Esophagus squamous epithelium (tissue), 5 donors: ENCODE results near the gene ZMIZ1. TPM values are rescaled to one million over a fixed set of nuclear protein-coding genes. Genes with fewer than 3 reads are reported as not detected.

Source experiments
- DNase-seq: peaks from one replicate; lab custom pipeline; 2025; lab: John Stamatoyannopoulos, UW
- H3K27ac ChIP-seq, 4 donors: fragments of 200-600 bp; sonication (generic); one replicate each; pipeline ENCODE4 v1.5.1; 2016 to 2019; ENCODE audit warnings: mild to moderate bottlenecking in 1 of 4
- H3K27me3 ChIP-seq, 4 donors: fragments of 200-600 bp; sonication (generic); 1 replicate in 3 of 4; 2 replicates in 1 of 4; pipeline versions ENCODE4 v1.5.1 to v1.6.0; 2017 to 2021; ENCODE audit warnings: antibody characterized with exemption in 1 of 4
- H3K36me3 ChIP-seq, 3 donors: fragments of 200-600 bp; sonication (generic); one replicate each; pipeline ENCODE4 v1.5.1; 2016 to 2019
- H3K4me1 ChIP-seq, 3 donors: fragments of 200-600 bp; sonication (generic); one replicate each; pipeline ENCODE4 v1.5.1; 2017 to 2019
- H3K4me3 ChIP-seq, 4 donors: fragments of 200-600 bp; sonication (generic); 1 replicate in 3 of 4; 2 replicates in 1 of 4; pipeline ENCODE4 v1.5.1; 2016 to 2019; ENCODE audit warnings: mild to moderate bottlenecking in 2 of 4, moderate library complexity in 1 of 4
- H3K9me3 ChIP-seq, 3 donors: fragments of 200-600 bp; sonication (generic); one replicate each; pipeline ENCODE4 v1.5.1; 2016 to 2019
- POLR2A ChIP-seq, 4 donors: fragments of 450-650 bp; IDR thresholded peaks; one replicate each; pipeline ENCODE4 v1.6.1; 2017; ENCODE audit warnings: antibody characterized with exemption in 4 of 4, mild to moderate bottlenecking in 4 of 4, moderate library complexity in 3 of 4
- WGBS, 2 donors: methylation state at CpG; one replicate each; pipeline ENCODE4 v1.1.5; 2018; 5-methylcytosine and 5-hydroxymethylcytosine counted together
- intact Hi-C: fragments of 100-400 bp; cut with DNase I; formaldehyde crosslinking; loops from one replicate; pipeline ENCODE4 v1.15.0; 2022
- total RNA-seq, 4 donors: library from RNA; depleted of rRNA; stranded (reverse); fragments of >200 nt; gene quantifications; one replicate each; pipeline ENCODE4 v1.1.0, GENCODE V29; 2016
- TF ChIP-seq, protein P1 (sequence below), 6 experiments: fragments of 450-650 bp in 4 of 6; fragments of 200-600 bp in 2 of 6; sonication (generic) in 2 of 6; IDR thresholded peaks; one replicate each; pipeline ENCODE4 v1.5.1; 2016 to 2019; ENCODE audit warnings: antibody characterized with exemption in 6 of 6, mild to moderate bottlenecking in 4 of 6, moderate library complexity in 4 of 6
- donor health status: DM: yes; HTN: yes; CAD: no.

ZMIZ1 gene
- total RNA-seq, 4 donors from 2014 or later: 28.2 to 79.5 (median 40.4) TPM

DNA sequence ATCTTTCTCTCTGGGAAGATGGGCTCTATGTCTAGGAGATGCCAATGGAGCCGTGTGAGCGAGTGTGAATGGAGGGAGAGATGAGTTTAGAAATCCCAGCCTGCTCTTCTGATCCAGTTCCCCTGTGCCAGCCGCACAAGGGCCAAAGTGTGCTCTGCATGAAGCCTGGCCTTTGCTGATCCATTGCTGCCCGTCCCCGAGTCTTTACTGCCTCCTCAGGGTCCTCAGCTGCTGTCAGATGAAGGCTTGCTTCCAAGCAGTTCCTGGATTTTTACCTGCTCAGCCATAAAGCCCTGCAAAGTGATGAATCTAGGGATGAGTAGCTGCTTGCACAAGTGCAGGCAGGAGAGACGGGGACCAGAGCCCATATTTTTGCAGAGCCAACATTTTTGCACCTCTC lies 115.9 kb downstream of the ZMIZ1 start:
- Histone ChIP-seq H3K4me3 (no peak overlapping the region), H3K36me3 (peaks cover 0 to 81% (median 11%) of the 10 kb centered on the region in 3 donors), H3K4me1 (peaks cover 45 to 100% (median 87%) of the 10 kb centered on the region in 3 donors), H3K27ac (peak overlapping the region in 3 of 4 donors; percentile 21 to 71 (median 63)), H3K27me3 (no peaks in the 10 kb centered on the region), H3K9me3 (no peaks in the 10 kb centered on the region)
- no peak for DNase-seq
- intact Hi-C loops: no loop called here
- TF ChIP-seq POLR2A (IDR thresholded peaks at IDR 0.05): no peak
- TF ChIP-seq, protein P1, sequence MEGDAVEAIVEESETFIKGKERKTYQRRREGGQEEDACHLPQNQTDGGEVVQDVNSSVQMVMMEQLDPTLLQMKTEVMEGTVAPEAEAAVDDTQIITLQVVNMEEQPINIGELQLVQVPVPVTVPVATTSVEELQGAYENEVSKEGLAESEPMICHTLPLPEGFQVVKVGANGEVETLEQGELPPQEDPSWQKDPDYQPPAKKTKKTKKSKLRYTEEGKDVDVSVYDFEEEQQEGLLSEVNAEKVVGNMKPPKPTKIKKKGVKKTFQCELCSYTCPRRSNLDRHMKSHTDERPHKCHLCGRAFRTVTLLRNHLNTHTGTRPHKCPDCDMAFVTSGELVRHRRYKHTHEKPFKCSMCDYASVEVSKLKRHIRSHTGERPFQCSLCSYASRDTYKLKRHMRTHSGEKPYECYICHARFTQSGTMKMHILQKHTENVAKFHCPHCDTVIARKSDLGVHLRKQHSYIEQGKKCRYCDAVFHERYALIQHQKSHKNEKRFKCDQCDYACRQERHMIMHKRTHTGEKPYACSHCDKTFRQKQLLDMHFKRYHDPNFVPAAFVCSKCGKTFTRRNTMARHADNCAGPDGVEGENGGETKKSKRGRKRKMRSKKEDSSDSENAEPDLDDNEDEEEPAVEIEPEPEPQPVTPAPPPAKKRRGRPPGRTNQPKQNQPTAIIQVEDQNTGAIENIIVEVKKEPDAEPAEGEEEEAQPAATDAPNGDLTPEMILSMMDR (IDR thresholded peaks at IDR 0.05): no peak
- WGBS, 2 donors: 43% methylated on average over 4 of the region's 6 CpGs; no CpG with 5 or more reads in 1 of the 2 donors

DNA sequence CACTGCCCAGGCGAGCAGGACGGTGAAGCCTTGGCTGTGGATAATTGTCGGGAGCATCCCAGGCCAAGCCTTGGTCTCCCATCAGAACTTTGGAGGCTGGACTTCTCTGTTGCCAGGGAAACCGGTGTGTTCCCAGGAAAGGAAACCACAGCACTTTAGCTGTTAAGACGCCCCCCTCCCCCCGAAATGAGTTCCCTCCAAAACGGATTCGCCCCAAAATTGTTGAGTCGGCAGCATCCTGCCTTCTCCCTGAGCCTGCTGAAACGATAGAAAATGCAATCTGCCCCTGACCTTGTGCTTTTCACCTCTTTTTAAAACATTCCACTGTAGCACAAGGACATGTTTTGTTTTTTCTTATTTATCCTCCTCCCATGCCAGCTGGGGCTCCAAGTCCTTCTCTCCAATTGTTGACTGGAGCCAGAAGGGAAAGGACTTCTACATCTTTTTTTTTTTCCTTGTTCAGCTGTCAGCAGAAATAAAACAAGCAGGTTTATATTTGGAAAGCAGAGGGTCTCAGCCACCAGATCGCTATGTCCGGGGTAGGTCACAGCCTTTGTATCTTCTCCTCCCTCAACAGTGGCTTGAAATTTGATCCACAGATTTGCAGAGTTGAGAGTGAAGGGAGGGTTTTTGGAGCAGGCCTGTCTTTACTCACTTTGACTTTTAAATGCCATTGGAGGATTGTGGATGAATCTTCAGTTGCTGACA lies 116.5 kb downstream of the ZMIZ1 start:
- Histone ChIP-seq H3K27ac (peak overlapping the region in 3 of 4 donors; percentile 21 to 71 (median 67)), H3K36me3 (peaks cover 0 to 81% (median 9%) of the 10 kb centered on the region in 3 donors), H3K4me1 (peaks cover 41 to 100% (median 90%) of the 10 kb centered on the region in 3 donors), H3K4me3 (no peak overlapping the region), H3K9me3 (no peaks in the 10 kb centered on the region), H3K27me3 (no peaks in the 10 kb centered on the region)
- no peak for TF ChIP-seq POLR2A (IDR thresholded peaks at IDR 0.05)
- TF ChIP-seq, protein P1 (IDR thresholded peaks at IDR 0.05): no peak
- WGBS, 2 donors: 41 to 57% methylated on average over 10 to 11 of the region's 12 CpGs
- DNase-seq: no peak
- intact Hi-C loops: no loop called here

DNA sequence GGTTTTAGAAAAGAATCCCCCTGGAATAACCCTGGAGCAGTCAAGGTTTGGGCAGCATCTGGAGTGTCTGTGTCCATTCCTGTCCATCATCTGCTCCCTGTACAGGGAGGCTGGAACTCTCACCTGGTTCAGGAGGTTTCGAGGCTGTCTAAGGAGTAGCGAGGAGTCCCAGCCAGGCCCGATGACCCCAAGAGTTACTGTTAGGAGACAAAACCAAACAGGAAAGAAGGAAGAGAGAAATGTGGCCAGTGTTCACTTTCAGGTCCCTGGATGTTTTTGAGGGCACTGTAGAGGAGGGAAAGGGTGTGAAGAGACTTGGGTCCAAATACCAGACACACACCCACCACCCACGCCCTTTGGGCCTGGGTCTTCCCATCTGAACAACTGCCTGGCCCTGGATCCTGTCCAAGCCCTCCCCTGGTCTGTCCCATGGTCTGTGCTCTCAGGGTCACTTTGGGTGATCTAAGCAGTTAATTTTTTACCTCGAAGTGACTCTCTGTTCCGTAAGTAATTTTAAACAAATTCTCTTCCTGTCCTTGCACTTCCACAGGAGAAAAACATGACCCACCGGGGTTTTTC lies 117.1 kb downstream of the ZMIZ1 start:
- no peaks in the 10 kb centered on the region for H3K9me3 ChIP-seq
- no peak overlapping the region for H3K4me3 ChIP-seq
- DNase-seq: no peak
- peak overlapping the region in 3 of 4 donors; percentile 21 to 71 (median 67) for H3K27ac ChIP-seq
- intact Hi-C loops: no loop called here
- TF ChIP-seq, protein P1 (IDR thresholded peaks at IDR 0.05): no peak
- TF ChIP-seq POLR2A (IDR thresholded peaks at IDR 0.05): no peak
- peaks cover 38 to 100% (median 85%) of the 10 kb centered on the region in 3 donors for H3K4me1 ChIP-seq
- peaks cover 0 to 79% (median 9%) of the 10 kb centered on the region in 3 donors for H3K36me3 ChIP-seq
- H3K27me3 ChIP-seq: no peaks in the 10 kb centered on the region
- WGBS, 2 donors: 41 to 76% methylated on average over 4 to 6 of the region's 7 CpGs

DNA sequence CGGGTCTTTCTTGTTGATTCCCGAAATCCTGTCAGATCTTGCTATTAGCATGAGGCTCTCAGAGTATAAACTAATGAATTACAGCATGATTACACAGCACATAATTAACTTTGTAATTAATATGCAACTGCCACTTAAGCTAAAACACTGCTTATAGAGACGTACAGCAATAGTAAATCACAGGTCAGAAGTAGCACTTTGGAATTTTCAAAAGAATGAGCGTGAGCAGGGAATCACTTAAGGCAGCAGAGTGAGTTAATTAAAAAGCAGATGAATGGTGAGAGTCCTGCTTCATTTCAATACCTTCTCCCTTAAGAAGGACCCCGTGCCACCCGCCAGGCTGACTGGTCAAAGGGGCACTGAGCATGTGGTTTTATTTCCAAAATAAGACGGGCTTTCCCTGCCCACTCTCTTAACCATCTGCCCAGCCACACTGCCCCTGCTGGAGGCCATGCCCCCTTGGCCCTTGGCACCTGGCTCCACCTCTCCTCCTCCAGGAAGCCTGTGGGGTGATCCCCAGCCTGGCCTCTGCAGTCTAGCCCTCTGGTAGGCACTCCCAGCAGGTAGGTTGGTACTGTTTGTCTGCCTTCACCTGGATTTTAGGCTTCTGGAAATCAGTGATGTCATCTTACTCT lies 117.8 kb downstream of the ZMIZ1 start:
- Histone ChIP-seq H3K4me3 (no peak overlapping the region), H3K4me1 (peaks cover 38 to 100% (median 85%) of the 10 kb centered on the region in 3 donors), H3K27me3 (no peaks in the 10 kb centered on the region), H3K27ac (peak overlapping the region in 1 of 4 donors; percentile 71), H3K36me3 (peaks cover 0 to 78% (median 9%) of the 10 kb centered on the region in 3 donors), H3K9me3 (peaks cover 0 to 4% (median 0%) of the 10 kb centered on the region in 3 donors)
- intact Hi-C loops: no loop called here
- TF ChIP-seq, protein P1 (IDR thresholded peaks at IDR 0.05): no peak
- no peak for TF ChIP-seq POLR2A (IDR thresholded peaks at IDR 0.05)
- DNase-seq: no peak
- 56 to 77% methylated on average over 7 of the region's 7 CpGs for WGBS, 2 donors
